Activated naive CD4-positive, alpha-beta T cell treated with anti-CD3 and anti-CD28 coated beads, Interleukin-2, amount 10 ng/mL, durations not matched to agents 7 days and 5 days (primary cell): ENCODE results near the gene GRXCR1.

Experiments used
- CTCF ChIA-PET: fragments of 350-600 bp; sonication (Branson Sonifier 250); formaldehyde crosslinking; loops from one replicate; lab custom pipeline; 2021; ENCODE audit warnings: antibody characterized with exemption; lab: Charles Lee
- DNase-seq: peaks from one replicate; pipeline ENCODE4 v3.0.0-alpha.2; 2020
- H3K27ac Mint-ChIP-seq: one replicate; pipeline ENCODE4 v1.8.0; 2021; ENCODE audit warnings: mild to moderate bottlenecking, moderate library complexity, mixed read lengths
- H3K27me3 Mint-ChIP-seq: one replicate; pipeline ENCODE4 v1.8.0; 2021; ENCODE audit warnings: mild to moderate bottlenecking, mixed read lengths
- H3K36me3 Mint-ChIP-seq: one replicate; pipeline ENCODE4 v1.8.0; 2021; ENCODE audit warnings: mixed read lengths
- H3K4me1 Mint-ChIP-seq: one replicate; pipeline ENCODE4 v1.8.0; 2021; ENCODE audit warnings: mixed read lengths
- H3K4me3 Mint-ChIP-seq: one replicate; pipeline ENCODE4 v1.8.0; 2021; ENCODE audit warnings: mild to moderate bottlenecking, moderate library complexity, mixed read lengths
- H3K9me3 Mint-ChIP-seq: one replicate; pipeline ENCODE4 v1.8.0; 2021; ENCODE audit warnings: mixed read lengths

The GRXCR1 gene

DNA sequence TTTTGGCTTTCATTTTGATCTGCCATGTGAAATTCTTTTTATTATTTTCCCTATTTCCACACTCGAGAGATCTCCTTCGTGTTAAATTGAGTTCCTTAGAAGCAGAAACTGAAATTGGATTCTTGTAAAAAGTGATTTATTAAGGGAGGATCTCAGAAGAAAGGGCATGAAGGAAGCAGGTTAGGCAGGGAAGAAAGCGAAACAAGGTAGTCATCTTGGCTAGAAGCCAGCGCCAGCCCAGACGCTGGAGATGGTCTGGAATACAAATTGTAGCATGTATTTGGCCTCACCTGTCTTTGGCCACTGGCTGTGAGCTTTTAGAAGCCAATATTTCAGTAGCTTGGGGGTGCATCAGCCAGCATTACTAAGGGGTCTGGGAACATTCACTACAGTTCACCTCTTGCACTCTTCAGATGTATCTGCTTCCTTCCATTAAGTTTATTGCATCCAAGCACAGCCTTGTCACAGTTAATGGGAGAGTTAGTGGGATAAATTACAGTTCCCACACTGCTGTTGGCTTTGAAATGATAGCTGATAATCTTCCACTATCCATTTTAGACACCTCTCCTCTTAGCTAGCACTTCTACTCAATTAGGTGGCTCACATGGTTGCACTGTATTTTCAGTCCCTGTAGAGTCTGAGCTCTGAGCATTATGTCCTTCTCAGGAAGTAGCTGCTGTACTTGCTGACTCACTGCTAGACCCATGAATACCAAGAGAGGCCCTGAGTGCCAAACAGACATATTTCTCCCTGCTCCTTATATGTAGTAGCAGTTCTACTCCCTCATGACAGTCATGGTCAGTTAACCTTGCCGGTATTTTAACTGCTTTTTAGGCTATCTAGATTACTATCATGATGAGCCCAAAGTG is 14.6 kb downstream of the GRXCR1 start:
- CTCF ChIA-PET: no interaction called here
- Mint-ChIP-seq H3K9me3 (no peaks in the 10 kb centered on the region), H3K36me3 (no peaks in the 10 kb centered on the region), H3K4me1 (no peaks in the 10 kb centered on the region), H3K27ac (no peak overlapping the region), H3K4me3 (no peak overlapping the region), H3K27me3 (no peaks in the 10 kb centered on the region)
- DNase-seq: no peak

GRCh38 chr4:42910459-42910858 is 17.9 kb downstream of the GRXCR1 start:
- Mint-ChIP-seq H3K27me3 (peaks cover 4% of the 10 kb centered on the region), H3K27ac (no peak overlapping the region), H3K4me3 (no peak overlapping the region), H3K9me3 (no peaks in the 10 kb centered on the region), H3K36me3 (no peaks in the 10 kb centered on the region), H3K4me1 (no peaks in the 10 kb centered on the region)
- CTCF ChIA-PET: no interaction called here
- DNase-seq: no peak

DNA sequence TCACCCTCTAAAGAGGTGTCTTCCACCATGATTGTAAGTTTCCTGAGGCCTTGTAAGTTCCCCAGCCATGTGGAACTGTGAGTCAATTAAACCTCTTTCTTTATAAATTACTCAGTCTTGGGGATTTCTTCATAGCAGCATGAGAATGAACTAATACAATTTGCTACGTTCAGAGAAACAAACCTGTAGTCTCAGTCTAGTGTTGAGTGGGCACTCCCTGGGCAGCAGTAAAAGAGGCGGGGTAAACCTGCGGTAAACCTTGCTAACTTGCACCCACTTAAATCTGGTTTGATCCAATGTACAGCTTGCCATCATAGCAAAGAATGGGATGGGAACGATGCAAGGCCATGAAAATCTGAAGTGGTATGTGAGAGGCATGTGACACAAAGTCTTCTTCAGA is 22.4 kb downstream of the GRXCR1 start:
- no peak for DNase-seq
- Mint-ChIP-seq H3K4me3 (no peak overlapping the region), H3K9me3 (no peaks in the 10 kb centered on the region), H3K27me3 (peaks cover 7% of the 10 kb centered on the region), H3K36me3 (no peaks in the 10 kb centered on the region), H3K27ac (no peak overlapping the region), H3K4me1 (no peaks in the 10 kb centered on the region)
- CTCF ChIA-PET: no interaction called here

DNA sequence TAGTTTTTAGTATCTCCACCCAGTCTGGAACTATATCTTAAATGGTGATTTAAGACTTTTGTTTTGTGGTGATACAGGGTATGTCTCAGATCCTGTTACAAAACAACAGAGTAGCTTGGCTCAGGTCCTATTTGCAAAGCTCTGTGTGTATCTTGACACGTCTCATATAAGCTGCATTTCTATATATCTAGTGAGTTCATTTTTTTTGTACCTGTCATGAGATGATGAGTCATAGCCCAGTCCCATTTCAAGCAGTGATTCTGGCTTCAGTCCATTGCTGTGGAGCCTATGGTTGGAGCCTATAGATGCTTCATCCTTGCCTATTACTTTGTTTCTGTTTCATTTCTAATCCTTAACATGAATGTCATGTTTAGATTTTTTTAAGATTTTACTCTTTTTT is 23.0 kb downstream of the GRXCR1 start:
- CTCF ChIA-PET: interaction anchor here (0.7 kb wide), 1 partner anchor 165 kb away, joined by 3 read pairs; no protein-coding TSS in a partner anchor
- no peaks in the 10 kb centered on the region for H3K36me3 Mint-ChIP-seq
- DNase-seq: no peak
- no peaks in the 10 kb centered on the region for H3K4me1 Mint-ChIP-seq
- H3K4me3 Mint-ChIP-seq: no peak overlapping the region
- no peak overlapping the region for H3K27ac Mint-ChIP-seq
- H3K27me3 Mint-ChIP-seq: peaks cover 7% of the 10 kb centered on the region
- H3K9me3 Mint-ChIP-seq: no peaks in the 10 kb centered on the region

GRCh38 chr4:42917296-42917695 is 24.8 kb downstream of the GRXCR1 start:
- Mint-ChIP-seq H3K27me3 (peaks cover 7% of the 10 kb centered on the region), H3K36me3 (no peaks in the 10 kb centered on the region), H3K4me1 (no peaks in the 10 kb centered on the region), H3K27ac (no peak overlapping the region), H3K4me3 (no peak overlapping the region), H3K9me3 (no peaks in the 10 kb centered on the region)
- CTCF ChIA-PET: no interaction called here
- DNase-seq: no peak

- Mint-ChIP-seq H3K27ac (no peak overlapping the region), H3K27me3 (peaks cover 3% of the 10 kb centered on the region), H3K4me1 (no peaks in the 10 kb centered on the region), H3K36me3 (no peaks in the 10 kb centered on the region), H3K4me3 (no peak overlapping the region), H3K9me3 (no peaks in the 10 kb centered on the region)
- DNase-seq: no peak
- CTCF ChIA-PET: no interaction called here
Measured at GRCh38 chr4:42923431-42923830, 30.9 kb downstream of the GRXCR1 start.

DNA sequence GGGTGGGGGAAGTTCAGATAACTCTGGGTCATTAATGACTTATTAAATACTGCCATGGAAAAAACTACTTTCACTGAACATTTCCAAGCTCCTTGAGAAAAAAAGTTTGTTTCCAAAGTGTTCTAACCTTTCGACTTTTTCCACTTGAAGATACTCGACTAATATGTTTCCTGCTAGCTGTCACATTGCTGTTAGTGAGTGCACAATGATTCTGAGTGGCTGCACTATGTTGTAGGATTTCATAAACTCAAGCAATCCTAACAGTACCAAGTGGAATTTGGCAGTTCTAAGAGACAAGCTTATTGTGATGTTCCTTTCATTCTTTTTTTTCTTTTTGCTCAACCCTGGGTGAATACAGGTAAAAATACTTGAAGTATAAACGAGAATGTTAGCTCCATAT is 33.4 kb downstream of the GRXCR1 start:
- Mint-ChIP-seq H3K4me3 (no peak overlapping the region), H3K27me3 (no peaks in the 10 kb centered on the region), H3K4me1 (no peaks in the 10 kb centered on the region), H3K36me3 (no peaks in the 10 kb centered on the region), H3K27ac (no peak overlapping the region), H3K9me3 (no peaks in the 10 kb centered on the region)
- DNase-seq: no peak
- CTCF ChIA-PET: no interaction called here

DNA sequence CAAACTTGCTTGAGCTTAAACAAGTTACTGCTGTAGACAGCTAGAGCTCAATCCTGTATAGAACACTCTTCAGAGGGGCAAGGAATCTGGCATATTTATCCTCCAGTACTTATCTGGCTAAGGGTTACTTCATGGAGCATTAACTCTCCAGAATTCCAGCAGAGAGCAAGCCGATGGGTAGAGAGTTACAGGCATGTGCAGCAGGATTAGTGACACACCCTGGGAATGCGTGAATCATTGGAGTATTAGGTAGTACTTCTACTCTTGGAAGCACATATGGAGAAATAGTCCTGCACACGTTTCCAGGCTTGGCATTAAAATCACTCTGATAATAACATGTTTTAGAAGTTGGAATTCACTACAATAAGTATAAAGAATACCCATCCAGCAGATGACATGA is 35.4 kb downstream of the GRXCR1 start:
- Mint-ChIP-seq H3K27ac (no peak overlapping the region), H3K4me1 (no peaks in the 10 kb centered on the region), H3K9me3 (no peaks in the 10 kb centered on the region), H3K4me3 (no peak overlapping the region), H3K27me3 (no peaks in the 10 kb centered on the region), H3K36me3 (no peaks in the 10 kb centered on the region)
- CTCF ChIA-PET: no interaction called here
- no peak for DNase-seq

GRCh38 chr4:42928582-42928981 is 36.1 kb downstream of the GRXCR1 start:
- DNase-seq: no peak
- no peaks in the 10 kb centered on the region for H3K4me1 Mint-ChIP-seq
- no peaks in the 10 kb centered on the region for H3K27me3 Mint-ChIP-seq
- no peaks in the 10 kb centered on the region for H3K9me3 Mint-ChIP-seq
- H3K36me3 Mint-ChIP-seq: no peaks in the 10 kb centered on the region
- H3K27ac Mint-ChIP-seq: no peak overlapping the region
- CTCF ChIA-PET: no interaction called here
- no peak overlapping the region for H3K4me3 Mint-ChIP-seq

DNA sequence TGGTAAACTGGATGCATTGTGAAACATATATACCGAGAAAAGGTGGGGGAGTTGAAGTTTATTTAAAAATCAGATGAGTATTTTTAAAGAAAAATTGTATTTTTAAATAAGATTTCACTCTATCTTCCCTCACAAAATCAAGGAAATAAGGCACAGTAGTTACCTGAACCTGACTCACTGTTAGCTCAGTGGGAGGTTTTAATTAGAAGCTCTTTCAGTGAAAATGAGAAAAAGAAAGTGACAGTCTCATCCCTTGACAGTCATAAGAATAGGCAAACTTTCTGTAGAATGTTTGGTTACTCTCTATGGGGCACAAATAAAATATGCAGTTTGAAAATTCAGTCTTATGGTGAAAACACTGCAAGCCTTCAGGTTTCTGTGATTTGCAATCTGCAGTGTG is 49.7 kb downstream of the GRXCR1 start:
- no peaks in the 10 kb centered on the region for H3K27me3 Mint-ChIP-seq
- DNase-seq: no peak
- no peak overlapping the region for H3K4me3 Mint-ChIP-seq
- H3K27ac Mint-ChIP-seq: no peak overlapping the region
- H3K36me3 Mint-ChIP-seq: no peaks in the 10 kb centered on the region
- H3K9me3 Mint-ChIP-seq: no peaks in the 10 kb centered on the region
- H3K4me1 Mint-ChIP-seq: no peaks in the 10 kb centered on the region
- CTCF ChIA-PET: no interaction called here

- Mint-ChIP-seq H3K4me1 (no peaks in the 10 kb centered on the region), H3K27me3 (no peaks in the 10 kb centered on the region), H3K9me3 (no peaks in the 10 kb centered on the region), H3K4me3 (no peak overlapping the region), H3K27ac (no peak overlapping the region), H3K36me3 (no peaks in the 10 kb centered on the region)
- no peak for DNase-seq
- CTCF ChIA-PET: no interaction called here
Measured at GRCh38 chr4:42945874-42946273, 53.4 kb downstream of the GRXCR1 start.

DNA sequence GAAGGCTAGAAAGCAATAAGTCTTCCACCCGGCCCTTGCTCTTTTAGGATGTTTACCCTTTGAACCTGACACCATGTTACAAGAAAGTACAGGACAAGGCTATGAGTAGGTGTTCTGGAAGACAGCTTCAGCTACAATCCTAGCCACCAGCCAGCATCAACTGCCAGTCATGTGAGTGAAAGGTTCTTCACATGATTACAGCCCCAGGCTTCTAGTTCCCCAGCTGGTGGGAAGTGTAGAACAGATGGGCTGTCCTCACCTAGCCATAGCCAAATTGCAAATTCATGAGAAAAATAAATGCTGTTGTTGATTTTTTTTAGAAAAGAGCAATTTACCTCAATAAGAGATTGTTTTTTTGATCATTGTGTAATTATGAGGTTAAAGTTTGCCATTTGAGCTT is 60.8 kb downstream of the GRXCR1 start:
- Mint-ChIP-seq H3K4me1 (no peaks in the 10 kb centered on the region), H3K4me3 (no peak overlapping the region), H3K27me3 (no peaks in the 10 kb centered on the region), H3K27ac (no peak overlapping the region), H3K36me3 (no peaks in the 10 kb centered on the region), H3K9me3 (no peaks in the 10 kb centered on the region)
- no peak for DNase-seq
- CTCF ChIA-PET: no interaction called here

DNA sequence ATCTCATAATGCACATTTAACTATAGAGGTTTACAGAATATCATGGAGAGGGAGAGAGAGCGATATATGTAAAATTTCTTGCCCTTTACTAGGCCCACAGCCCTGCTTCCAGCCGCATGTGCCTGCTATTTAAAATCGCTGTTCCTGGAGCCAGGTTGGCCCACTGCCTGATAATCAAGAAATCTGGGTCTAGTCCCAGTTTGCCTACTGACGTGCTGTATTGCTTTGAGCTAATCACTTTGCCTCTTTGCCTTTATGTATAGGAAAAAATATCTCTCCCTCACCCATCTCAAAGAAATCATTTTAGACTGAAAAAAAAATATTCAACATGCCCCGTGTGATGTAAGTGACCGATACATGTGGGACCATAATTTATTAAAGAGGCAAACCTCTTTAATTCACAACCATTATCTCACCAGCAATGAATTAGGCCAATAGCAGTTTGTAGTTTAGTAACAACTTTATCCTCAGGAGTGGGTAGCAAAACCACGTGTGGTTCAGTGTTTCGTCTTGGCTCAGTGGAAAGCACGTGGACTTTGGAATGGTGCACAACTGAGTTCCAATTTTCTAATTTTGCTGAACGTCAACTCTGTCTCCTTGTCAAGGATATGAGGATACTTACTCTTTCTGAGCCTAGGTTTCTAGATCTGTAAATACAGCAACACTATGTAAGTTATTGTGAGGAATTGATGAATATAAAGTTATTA is 62.6 kb downstream of the GRXCR1 start:
- Mint-ChIP-seq H3K9me3 (no peaks in the 10 kb centered on the region), H3K4me3 (no peak overlapping the region), H3K4me1 (no peaks in the 10 kb centered on the region), H3K36me3 (no peaks in the 10 kb centered on the region), H3K27ac (no peak overlapping the region), H3K27me3 (no peaks in the 10 kb centered on the region)
- no peak for DNase-seq
- CTCF ChIA-PET: no interaction called here

DNA sequence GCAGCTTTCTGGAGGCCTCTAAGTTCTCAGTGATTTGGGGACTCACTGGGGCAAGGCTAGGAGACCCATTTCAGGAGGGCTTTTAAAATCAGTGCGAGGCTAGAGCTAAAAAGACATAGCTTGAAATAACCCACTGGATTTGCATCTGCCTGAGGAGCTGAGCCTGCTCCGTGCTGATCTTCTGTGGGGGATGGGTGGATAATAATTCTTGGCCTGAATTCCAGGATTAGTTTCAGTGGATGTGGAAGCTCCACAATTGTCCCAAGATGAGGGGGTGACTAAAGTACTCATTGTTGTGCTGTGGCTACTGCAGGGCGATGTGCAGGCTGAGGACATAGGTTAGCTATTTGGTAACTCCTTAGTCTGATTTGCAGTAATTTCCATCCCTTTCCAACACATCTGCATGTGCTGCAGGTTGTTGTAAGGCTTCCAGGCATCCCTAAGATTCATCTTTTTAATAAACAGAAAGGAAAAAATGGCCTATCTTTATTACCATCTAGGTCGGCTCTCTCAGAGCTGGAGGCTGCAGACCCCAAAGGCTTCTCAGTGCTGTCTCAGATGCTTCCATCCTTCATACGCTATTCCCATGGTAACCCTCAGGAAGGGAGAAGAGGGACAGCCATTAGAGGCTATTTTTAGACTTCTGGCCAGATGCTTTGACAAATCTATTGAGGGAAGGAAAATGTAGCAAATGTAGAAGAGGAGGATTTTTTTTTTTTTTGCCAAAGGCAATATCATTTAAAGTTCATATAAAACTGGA is 63.4 kb downstream of the GRXCR1 start:
- Mint-ChIP-seq H3K4me1 (no peaks in the 10 kb centered on the region), H3K4me3 (no peak overlapping the region), H3K36me3 (no peaks in the 10 kb centered on the region), H3K9me3 (no peaks in the 10 kb centered on the region), H3K27me3 (no peaks in the 10 kb centered on the region), H3K27ac (no peak overlapping the region)
- CTCF ChIA-PET: no interaction called here
- no peak for DNase-seq
